K562 (cell line): ENCODE measurements around the gene INA. TPM values are rescaled to one million over a fixed set of nuclear protein-coding genes. Genes with fewer than 3 reads are reported as not detected.

Experiments used
- CEBPG ChIP-seq, 3 experiments: fragments of 200-800 bp in 1 of 3; sonication (Bioruptor generic) in 1 of 3; sonication (generic) in 1 of 3; formaldehyde crosslinking in 1 of 3; IDR thresholded peaks in 2 of 3; conservative IDR thresholded peaks in 1 of 3; 2 replicates each; pipeline versions ENCODE4 v1.6.1 to v1.8.0; 2016 to 2022; ENCODE audit warnings: missing compliant biosample characterization in 2 of 3, missing genetic modification characterization in 2 of 3, mild to moderate bottlenecking in 1 of 3, missing genetic modification reagents in 1 of 3
- CREB3 ChIP-seq: fragments of 450-650 bp; conservative IDR thresholded peaks from 2 replicates; pipeline ENCODE4 v1.6.1; 2016; ENCODE audit warnings: missing genetic modification characterization, low read depth, mild to moderate bottlenecking, missing compliant biosample characterization, moderate library complexity
- CTCF ChIP-seq, 3 experiments: IDR thresholded peaks in 2 of 3; conservative IDR thresholded peaks in 1 of 3; 2 replicates each; pipeline ENCODE4 v1.5.1; 2011 to 2012; ENCODE audit warnings: low read length in 3 of 3, mild to moderate bottlenecking in 3 of 3, control low read depth in 2 of 3, improper control_type of control experiment in 1 of 3, inconsistent platforms in 1 of 3, low read depth in 1 of 3, mixed read lengths in 1 of 3, moderate library complexity in 1 of 3; ENCODE audit not compliant: insufficient read depth in 2 of 3
- EHMT2 ChIP-seq: fragments of 450-650 bp; IDR thresholded peaks from 2 replicates; pipeline ENCODE4 v1.6.1; 2018; ENCODE audit warnings: antibody characterized with exemption
- HMBOX1 ChIP-seq: sonication (generic); IDR thresholded peaks from 2 replicates; pipeline ENCODE4 v1.6.1; 2016
- ILK ChIP-seq: fragments of 450-650 bp; IDR thresholded peaks from 2 replicates; pipeline ENCODE4 v1.6.1; 2016; ENCODE audit warnings: missing genetic modification characterization, low read depth, mild to moderate bottlenecking, missing compliant biosample characterization, moderate library complexity, borderline replicate concordance
- JUND ChIP-seq, 2 experiments: IDR thresholded peaks; 2 replicates in 1 of 2; 3 replicates in 1 of 2; pipeline ENCODE4 v1.6.1; 2011; ENCODE audit warnings: borderline replicate concordance in 2 of 2, low read depth in 2 of 2, low read length in 2 of 2, improper control_type of control experiment in 1 of 2, missing biosample characterization in 1 of 2, missing genetic modification characterization in 1 of 2, missing genetic modification reagents in 1 of 2
- MBD1 ChIP-seq: fragments of 250-450 bp; sonication (Bioruptor Pico); IDR thresholded peaks from 2 replicates; pipeline ENCODE4 v1.8.0; 2022; ENCODE audit warnings: inconsistent platforms
- MXI1 ChIP-seq: IDR thresholded peaks from 2 replicates; pipeline ENCODE4 v1.6.1; 2011; ENCODE audit warnings: low read depth, mild to moderate bottlenecking, improper control_type of control experiment, low read length
- NCOA4 ChIP-seq: fragments of 450-650 bp; IDR thresholded peaks from 2 replicates; pipeline ENCODE4 v1.6.1; 2018; ENCODE audit warnings: mild to moderate bottlenecking; ENCODE audit not compliant: partially characterized antibody
- PCBP2 ChIP-seq: fragments of 200-400 bp; formaldehyde crosslinking; IDR thresholded peaks from 2 replicates; pipeline ENCODE4 v1.6.1; 2018; ENCODE audit warnings: low read length, low read depth, mild to moderate bottlenecking, moderate library complexity; ENCODE audit not compliant: poor library complexity, severe bottlenecking
- PYGO2 ChIP-seq: fragments of 450-650 bp; IDR thresholded peaks from 2 replicates; pipeline ENCODE4 v1.6.1; 2016; ENCODE audit warnings: mild to moderate bottlenecking, missing genetic modification characterization, moderate library complexity, missing compliant biosample characterization
- SIN3A ChIP-seq, 2 experiments: fragments of 150-350 bp in 1 of 2; IDR thresholded peaks; 2 replicates each; pipeline ENCODE4 v1.6.1; 2011 to 2016; ENCODE audit warnings: borderline replicate concordance in 2 of 2, low read depth in 2 of 2, low read length in 2 of 2, mild to moderate bottlenecking in 2 of 2, moderate library complexity in 2 of 2; ENCODE audit not compliant: control insufficient read depth in 1 of 2
- SMAD1 ChIP-seq: fragments of 150-350 bp; IDR thresholded peaks from 2 replicates; pipeline ENCODE4 v1.6.1; 2014; ENCODE audit warnings: low read length, low read depth; ENCODE audit not compliant: partially characterized antibody
- ZNF146 ChIP-seq: IDR thresholded peaks from one replicate; pipeline ENCODE4 v1.6.1; 2018; ENCODE audit warnings: missing compliant biosample characterization; ENCODE audit not compliant: unreplicated experiment
- ZNF232 ChIP-seq: sonication (generic); formaldehyde crosslinking; IDR thresholded peaks from 2 replicates; pipeline ENCODE4 v1.8.0; 2022; ENCODE audit warnings: mild to moderate bottlenecking, missing genetic modification reagents
- ZNF263 ChIP-seq: sonication (generic); formaldehyde crosslinking; IDR thresholded peaks from 2 replicates; pipeline ENCODE4 v1.8.0; 2022; ENCODE audit warnings: mild to moderate bottlenecking, missing genetic modification reagents, borderline replicate concordance
- ZNF589 ChIP-seq: fragments of 200-800 bp; sonication (Bioruptor generic); IDR thresholded peaks from 2 replicates; pipeline ENCODE4 v1.6.1; 2016; ENCODE audit warnings: low read depth, missing genetic modification characterization, missing compliant biosample characterization
- ZNF766 ChIP-seq: fragments of 200-800 bp; sonication (Bioruptor generic); conservative IDR thresholded peaks from 2 replicates; pipeline ENCODE4 v1.6.1; 2016; ENCODE audit warnings: missing genetic modification characterization, missing compliant biosample characterization
- polyA plus RNA-seq, 8 experiments: library from polyadenylated mRNA; depleted of rRNA in 4 of 8; stranded (reverse) in 5 of 8; unstranded in 3 of 8; fragments of >200 nt; fragmentation: Nextera tagmentation in 2 of 8; fragmentation: Illumina TruSeq in 1 of 8; extraction: Ambion mirVana in 2 of 8; extraction: Trizol in 1 of 8; gene quantifications; 2 replicates each; pipeline versions ENCODE4 v1.2.1 to v1.2.3, GENCODE V29; 2011 to 2014; ENCODE audit warnings: inconsistent platforms in 1 of 8, missing spikeins in 1 of 8
- total RNA-seq, 7 experiments: library from RNA; depleted of rRNA in 6 of 7; stranded (reverse); fragments of >200 nt in 6 of 7; fragmentation: Illumina TruSeq in 2 of 7; extraction: Trizol in 2 of 7; gene quantifications; 2 replicates each; pipeline versions ENCODE4 v1.2.1 to v1.2.3, GENCODE V29; 2011 to 2021; ENCODE audit warnings: low replicate concordance in 1 of 7

INA gene
- total and polyA plus RNA-seq, 9 of the 15 experiments (the other 6 are each of a cell fraction or from before 2014, with no cell fraction given), result not detected

DNA sequence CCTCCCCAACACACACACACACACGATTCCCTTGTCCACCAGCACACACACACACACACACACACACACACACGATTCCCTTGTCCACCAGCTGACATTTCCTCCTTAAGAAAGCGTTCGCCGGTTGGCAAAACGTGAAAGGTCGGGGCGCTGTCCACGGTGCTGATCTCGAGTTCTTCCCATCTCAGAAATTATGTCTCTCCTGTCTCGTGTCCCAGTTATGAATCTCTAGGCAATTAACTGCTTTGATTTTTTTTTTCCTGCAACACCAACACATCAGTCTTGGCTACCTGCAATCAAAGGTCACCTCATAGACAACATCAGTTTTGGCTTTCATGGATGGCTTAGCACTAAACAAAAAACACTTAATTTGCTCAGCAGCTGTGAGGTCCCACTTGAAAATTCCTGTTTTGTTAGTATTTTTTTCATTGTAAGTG lies 1.9 kb downstream of the INA start (continued):
- TF ChIP-seq MBD1 (CRISPR knock-in tag), result peak; percentile 33; the same call in 1 of the 2 replicates
- TF ChIP-seq ILK, result no peak
- TF ChIP-seq HMBOX1, result no peak
- no peak for TF ChIP-seq NCOA4
- no peak; the same call in 1 of the 2 replicates for TF ChIP-seq ZNF232 (CRISPR knock-in tag)
- TF ChIP-seq ZNF146 (CRISPR knock-in tag), result no peak
- no peak for TF ChIP-seq CREB3 (tag)
- TF ChIP-seq SIN3A (IDR thresholded peaks at IDR 0.05; ENCODE audit: borderline replicate concordance in 2 of 2, control insufficient read depth in 1 of 2, low read depth in 2 of 2, low read length in 2 of 2), result no peak
- peak; percentile 99 for TF ChIP-seq EHMT2
- no peak for TF ChIP-seq PCBP2
- no peak for TF ChIP-seq ZNF263 (CRISPR knock-in tag)
- no peak for TF ChIP-seq CEBPG (CRISPR knock-in tag; IDR thresholded peaks at IDR 0.05)
- TF ChIP-seq CEBPG (tag; conservative IDR thresholded peaks at IDR 0.05 in 1 of 2, IDR thresholded peaks at IDR 0.05 in 1 of 2), result no peak
- TF ChIP-seq ZNF589 (CRISPR knock-in tag), result no peak
- TF ChIP-seq SMAD1, result no peak
- 0 out of 2 replicates have a peak, but pooled peaks have one; percentile 26 for TF ChIP-seq ZNF766
- TF ChIP-seq PYGO2 (tag), result no peak
- TF ChIP-seq JUND (IDR thresholded peaks at IDR 0.05; ENCODE audit: borderline replicate concordance, low read depth, low read length), result no peak
- no peak for TF ChIP-seq JUND (tag; IDR thresholded peaks at IDR 0.05; ENCODE audit: borderline replicate concordance, low read depth, low read length)
- no peak for TF ChIP-seq CTCF (IDR thresholded peaks at IDR 0.05 in 2 of 3, conservative IDR thresholded peaks at IDR 0.05 in 1 of 3; ENCODE audit: insufficient read depth in 2 of 3, low read depth in 1 of 3, low read length in 3 of 3)
- TF ChIP-seq MXI1, result no peak
